ENCODE data around the gene MRPL40.
"Not testable (repeated sequence)": the region's sequence is repeated elsewhere in the genome, so short reads cannot be mapped to it uniquely, and the experiment has no call there.

The MRPL40 gene

DNA sequence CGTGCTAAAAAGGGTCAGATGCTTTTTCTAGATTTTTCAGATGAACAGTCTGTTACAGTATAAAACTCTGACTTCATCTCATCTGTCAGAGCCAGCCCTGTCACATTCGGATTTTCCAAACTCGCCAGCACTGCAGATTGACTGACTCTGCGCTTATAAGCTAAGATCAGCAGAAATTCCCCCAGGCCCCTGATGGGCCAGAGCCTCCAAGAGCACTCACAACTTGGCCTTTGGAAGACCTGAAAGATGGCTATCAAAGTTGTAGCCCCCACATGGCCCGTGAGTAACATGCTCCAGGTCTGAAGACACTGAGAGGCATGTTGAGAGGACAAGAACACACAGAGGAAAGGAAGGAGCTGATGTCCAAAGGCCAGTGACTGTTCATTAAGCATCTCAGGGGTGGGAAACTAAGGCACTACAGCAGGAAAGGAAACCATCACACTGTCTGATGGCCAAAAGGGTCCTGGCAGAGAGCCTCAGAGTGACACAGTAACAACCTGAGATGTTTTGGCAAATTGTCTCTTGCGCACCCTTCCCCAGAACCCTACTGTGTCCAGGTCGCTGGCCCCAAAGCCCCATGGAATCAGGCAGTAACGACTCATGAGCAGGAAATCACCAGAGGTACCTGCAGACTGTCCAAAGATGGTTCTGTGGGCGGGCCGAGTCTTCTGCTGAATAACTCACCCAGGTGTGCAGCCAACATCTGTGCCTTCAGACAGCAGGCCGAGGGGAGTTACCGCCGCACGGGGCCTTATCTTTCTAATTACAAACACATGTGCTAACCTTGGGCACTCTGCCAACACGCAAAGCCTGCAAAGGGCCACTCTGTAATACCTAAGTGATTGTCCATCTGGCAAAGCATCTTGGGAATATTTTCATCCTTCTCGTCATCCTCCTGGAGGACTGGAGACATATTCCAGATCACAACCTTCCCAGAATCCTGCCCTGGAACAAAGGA lies 24.4 kb upstream of the MRPL40 start:
- no peak for DNase-seq

DNA sequence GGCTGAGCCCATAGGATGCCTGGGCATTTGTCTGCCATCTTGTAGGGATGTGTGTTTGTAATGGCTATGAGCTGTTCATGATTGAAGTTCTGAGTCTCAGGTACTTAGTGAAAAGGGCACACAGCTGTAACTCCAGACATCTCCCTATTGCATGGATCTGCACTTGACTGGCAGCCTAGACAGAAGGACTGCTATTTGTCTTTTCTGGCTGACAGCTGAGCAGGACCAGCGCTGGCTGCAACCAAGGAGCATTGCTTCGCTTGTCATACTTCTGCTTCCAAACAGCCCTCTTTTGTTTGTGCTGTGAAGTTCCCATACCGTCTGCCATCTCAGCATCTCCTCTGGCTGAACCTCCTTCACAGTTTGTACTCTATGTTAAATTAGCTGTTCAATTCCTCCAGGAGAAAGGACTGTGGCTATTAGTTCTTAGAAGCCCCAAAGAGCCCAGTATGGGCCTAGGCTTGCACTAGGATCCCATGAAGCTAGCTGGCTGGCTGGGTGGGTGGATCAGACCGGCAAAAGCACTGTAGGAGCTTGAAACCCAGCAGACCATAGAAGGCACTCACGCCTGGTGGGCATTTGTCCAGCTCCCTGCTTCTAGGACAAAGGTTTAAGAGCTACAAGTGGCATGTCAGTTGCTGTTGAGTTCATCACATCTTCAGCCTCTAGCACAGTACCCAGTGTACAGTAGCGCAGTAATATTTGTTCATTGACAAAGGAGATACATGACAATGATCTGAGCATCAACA lies 21.2 kb upstream of the MRPL40 start:
- DNase-seq: no peak

DNA sequence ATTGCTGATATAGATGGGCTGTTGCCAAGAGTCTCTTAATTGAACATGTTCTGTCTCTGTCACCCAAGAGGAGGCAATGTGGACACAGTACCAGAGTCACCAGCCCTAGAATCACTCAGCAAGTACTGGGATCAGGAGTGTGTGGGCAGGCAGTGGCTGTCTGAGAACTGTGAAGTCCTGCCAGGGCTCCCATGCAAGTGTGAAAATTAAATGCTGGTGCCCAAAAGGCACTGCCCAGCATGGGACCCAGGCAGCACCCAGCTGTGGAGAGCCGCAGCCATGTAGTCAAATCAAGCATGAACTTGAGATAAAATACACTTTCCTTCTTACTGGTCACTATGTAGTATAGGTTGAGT lies 20.7 kb upstream of the MRPL40 start:
- DNase-seq: no peak

DNA sequence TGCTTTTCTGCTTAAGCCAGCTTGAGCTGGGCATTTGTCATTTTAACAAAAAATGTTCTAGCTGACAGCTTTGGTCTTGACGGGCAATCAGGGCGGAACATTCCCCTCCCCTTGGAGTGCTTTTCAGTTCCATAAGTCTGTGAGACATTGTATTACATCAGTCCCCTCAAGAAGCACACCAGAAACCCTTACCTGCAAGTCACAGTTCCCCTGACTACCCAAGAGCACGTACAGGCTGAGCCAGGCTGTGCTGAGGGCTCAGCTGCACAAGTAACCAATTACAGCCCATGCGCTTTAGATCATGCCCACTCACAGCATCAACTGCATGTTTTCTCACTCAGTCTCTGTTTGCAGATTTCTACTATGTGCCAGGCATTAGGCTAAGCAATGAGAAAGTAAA lies 19.9 kb upstream of the MRPL40 start:
- no peak for DNase-seq

DNA sequence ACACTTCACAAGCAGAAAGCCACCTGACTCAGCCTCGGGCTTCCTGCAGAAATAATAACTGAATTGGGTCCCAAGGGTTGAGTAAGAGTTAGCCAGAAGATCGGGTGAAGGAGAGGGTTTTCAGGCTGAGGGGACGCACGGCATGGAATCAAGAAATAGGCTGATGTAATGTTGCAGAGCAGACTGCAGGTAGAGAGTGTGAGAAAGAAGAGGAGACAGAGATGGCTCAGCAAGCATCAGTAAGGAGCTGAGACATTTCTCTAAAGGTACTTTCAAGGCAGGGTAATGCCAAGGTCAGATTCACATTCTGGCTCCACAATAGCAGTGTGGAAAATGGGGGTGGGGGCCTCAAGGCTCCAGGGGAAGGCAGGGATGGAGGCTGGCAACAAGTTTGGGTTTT lies 19.4 kb upstream of the MRPL40 start:
- no peak for DNase-seq

DNA sequence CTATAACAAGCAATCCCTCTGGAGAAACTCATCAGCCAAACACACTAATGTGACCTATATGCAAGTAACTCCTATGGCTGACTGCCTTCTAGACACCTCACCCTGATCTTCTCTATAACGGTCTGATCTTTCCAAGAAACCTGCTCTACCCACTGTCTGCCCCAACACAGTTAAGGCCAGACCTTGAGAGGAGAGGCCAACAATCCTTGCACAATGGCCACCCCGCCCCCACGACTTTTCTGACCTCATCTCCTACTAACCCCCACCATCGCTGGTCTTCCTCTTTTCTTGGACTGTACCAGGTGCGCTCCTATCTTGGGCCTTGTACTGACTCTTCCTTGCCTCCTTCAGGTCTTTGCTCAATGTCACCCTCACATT lies 13.3 kb upstream of the MRPL40 start:
- no peak for DNase-seq

DNA sequence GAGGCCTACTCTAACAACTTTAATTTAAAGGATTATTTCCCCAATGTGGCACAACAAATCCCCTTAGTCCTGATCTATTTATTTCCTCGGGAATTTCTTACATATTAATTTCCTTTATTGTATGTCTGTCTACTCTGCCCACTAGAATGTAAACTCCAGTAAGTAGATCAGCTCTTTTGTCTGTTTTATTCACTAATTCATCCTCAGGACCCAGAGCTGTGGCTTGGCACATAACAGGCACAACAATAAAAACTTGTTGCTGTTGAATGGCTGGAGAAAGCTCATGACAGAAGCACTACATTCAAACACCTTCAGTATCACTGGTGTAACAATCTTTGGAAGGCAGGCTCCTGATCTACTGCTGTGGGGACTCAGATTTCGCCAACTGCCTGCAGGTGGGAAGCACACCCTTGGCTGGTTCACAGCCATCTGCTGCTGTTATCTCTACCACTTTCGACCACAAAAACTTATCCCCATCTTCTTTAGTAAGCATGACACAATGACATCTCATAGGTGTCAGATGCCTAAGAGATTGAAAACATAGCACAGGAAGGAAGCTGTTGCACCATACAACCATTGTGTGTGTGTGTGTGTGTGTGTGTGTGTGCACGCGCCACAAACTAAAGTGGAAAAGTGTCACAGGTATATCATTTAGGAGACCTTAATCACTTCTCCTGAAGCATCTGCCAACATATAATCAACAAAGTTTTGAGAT lies 12.7 kb upstream of the MRPL40 start:
- DNase-seq: peak; percentile 73

DNA sequence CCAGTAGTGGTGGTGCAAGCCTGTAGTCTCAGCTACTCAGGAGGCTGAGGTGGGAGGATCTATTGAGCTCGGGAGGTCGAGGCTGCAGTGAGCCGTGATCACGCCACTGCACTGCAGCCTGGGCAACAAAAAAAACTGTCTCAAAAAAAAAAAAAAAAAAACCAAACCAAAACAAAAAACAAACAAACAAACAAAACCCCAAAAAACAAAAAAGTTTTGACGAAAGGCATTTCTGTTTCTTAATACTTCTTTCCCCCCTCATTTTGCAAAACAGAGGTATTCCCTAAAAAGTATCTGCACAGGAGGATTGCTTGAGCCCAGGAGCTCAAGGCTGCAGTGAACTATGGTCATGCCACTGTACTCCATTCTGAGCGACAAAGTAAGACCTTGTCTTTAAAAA lies 12.0 kb upstream of the MRPL40 start:
- DNase-seq: no peak

DNA sequence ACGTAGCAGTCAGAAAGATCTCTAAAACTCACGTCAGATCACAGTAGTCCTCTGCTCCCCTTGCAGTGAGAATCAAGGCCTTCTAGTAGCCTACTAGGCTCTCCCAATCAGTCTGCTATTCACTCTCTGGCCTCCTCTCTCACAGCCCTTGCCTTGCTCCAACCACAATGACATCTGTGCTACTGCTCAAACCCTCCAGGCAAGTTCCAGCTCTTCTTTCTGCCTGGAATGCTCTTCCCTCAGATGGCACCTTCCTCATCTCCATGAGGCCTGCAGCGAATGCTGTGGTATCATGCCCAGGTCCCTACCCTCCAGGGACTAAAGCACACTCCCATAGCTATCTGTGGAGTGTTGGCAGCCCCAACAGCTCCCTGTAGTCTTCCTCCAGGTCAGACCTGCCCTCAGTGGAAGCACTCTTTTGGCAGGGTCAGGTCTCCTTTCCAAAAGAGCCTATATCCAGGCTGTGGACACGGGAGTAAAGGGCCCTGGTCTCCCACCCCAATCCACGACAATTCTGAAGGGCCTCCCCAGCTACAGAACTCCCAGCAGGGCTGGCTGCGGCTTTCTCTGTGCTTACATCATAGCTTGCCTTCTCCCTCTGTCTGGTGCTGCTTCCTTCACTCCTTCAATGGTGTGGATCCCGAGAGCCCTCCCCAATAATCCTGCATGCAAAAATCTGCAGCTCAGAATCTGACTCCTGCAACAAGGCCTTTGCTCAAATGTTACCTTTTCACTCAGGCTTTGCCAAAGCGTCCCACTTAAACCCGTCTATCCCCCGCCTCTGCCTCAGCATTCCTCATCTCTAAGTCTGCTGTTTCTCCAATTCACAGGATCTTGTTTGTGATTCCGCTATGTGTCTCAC lies 9.7 kb upstream of the MRPL40 start:
- no peak for DNase-seq

DNA sequence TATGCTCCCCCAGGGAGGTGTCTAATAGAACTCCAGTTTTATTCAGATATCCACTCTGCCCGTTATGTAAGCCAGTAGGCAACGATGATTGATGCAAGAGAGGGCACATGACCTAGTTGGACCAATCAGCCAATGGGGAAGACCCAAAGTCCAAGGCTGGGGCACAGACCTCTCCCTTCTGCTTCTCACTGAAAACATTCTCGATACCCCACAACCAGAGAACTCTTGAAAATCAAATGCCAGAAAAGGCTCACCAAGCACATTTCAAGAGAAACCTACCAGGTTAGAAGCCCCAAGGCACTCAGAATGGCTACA lies 8.2 kb upstream of the MRPL40 start:
- DNase-seq: no peak

DNA sequence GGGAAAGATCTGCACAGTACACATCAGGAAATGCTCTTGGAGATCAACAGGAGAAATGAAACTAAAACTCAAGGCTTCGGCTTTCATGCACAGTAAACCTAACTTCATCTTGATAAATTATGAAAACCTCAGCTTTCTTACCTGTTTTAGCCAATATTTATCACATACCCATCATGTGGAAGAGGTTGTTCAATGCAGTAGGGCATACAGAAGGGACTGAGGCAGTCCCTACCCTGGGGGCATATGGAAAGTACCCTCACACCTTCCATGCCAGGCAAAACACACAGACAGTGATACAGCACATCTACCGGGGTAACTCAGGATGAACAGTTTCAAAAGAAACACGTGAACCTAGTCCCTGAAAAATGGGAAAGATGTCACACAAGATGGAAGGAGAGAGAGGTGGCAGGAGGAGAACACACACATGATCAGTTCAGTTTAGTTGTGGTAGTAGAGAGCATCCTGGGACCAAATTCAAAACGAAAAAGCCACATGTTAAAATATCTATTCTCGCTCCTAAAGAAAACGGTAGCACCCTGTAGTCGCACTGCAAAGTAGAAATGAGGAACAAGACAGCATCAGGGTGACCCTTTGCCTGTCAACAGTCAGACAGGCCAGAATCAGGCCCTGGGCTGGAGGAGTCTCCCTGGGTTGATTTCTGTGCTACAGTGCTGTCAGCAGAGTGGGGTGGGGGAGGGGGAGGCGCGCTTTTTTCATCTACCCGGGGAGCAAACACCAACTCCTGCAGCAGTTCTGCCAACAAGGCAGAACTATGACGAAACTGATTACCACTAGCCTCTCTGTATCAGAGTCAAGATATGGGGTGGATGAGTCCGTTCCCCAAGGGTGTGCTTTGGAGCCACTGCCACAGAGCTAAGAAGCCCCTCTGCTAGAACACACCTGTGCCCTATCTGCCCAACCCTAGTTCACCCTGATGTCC lies 2.1 kb upstream of the MRPL40 start:
- DNase-seq: peak; percentile 48

DNA sequence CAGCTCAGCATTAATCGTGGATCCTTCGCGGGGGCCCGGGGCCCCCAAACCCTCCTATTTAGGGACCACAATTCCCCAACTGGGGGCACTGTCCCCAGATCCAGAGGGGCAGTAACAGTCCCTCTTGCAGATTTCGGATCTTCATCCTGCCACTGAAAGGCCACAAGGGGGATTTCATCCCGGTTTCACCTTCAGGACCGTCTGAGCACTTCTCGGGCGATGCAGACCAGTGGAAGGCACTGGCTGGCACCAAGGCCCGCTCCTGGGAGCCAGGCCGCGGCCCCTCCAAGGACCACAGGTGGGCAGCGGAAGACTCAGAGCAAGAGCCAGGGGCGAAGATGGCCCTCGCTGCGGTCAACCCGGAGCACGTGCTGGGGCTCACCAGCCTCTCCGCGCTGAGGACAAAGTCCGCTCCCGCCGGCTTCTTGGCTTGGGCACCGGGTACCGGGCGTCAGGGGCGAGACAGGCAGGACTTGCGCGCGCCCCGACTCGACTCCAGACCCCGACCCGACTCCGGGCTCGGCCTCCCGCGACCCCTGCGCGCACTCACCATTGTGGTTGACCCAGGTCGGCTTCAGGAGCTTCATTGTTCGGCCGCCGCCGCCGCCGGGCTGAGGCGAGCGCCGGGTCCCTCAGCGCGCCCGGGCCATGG lies 1.3 kb upstream of the MRPL40 start:
- DNase-seq: peak; percentile 13

DNA sequence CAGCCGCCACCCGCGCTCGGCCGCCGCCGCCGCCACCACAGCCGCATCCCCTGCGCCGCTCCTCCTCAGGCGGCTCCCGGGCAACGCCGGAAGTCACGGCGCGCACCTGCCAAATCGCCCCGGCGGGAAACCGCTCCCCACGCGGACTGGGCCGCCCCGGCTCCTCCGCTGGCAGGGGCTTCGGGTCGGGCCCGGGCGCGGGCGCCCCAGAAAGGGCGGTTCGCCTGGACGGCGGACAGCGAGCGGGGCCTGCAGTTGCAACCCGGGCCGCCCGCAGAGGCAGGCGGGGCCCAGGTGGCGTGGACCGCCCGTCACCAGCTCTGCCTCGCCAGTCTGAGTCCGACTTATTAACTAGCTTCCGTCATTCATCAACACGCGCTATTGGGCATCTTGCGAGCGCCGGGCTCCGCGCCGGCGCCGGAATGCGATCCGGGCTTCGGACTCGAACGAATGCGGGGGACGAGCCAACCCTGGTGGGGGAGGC lies 654 bp upstream of the MRPL40 start, which contains the start of gene HIRA:
TSS of gene HIRA (minus strand) at position 85 of the 484 bp plus-strand sequence. CDS start 257 bp downstream, outside the sequence.
- DNase-seq: peak; percentile 88

DNA sequence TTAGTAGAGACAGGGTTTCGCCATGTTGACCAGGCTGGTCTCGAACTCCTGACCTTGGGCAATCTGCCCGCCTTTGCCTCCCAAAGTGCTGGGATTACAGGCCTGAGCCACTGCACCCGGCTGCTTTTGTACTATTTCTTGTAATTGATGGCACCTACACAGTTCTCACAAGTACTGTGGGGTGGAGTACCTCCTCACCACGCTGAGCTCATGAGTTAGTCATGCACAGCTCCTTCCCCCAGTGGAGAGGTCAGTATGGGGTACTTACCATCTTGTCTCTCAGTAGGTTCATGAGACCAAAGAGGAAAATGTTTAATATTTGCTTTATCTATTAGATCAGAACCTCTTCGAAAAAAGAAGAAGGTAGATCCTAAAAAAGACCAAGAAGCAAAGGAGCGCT lies 2.1 kb downstream of the MRPL40 start:
- DNase-seq: no peak

DNA sequence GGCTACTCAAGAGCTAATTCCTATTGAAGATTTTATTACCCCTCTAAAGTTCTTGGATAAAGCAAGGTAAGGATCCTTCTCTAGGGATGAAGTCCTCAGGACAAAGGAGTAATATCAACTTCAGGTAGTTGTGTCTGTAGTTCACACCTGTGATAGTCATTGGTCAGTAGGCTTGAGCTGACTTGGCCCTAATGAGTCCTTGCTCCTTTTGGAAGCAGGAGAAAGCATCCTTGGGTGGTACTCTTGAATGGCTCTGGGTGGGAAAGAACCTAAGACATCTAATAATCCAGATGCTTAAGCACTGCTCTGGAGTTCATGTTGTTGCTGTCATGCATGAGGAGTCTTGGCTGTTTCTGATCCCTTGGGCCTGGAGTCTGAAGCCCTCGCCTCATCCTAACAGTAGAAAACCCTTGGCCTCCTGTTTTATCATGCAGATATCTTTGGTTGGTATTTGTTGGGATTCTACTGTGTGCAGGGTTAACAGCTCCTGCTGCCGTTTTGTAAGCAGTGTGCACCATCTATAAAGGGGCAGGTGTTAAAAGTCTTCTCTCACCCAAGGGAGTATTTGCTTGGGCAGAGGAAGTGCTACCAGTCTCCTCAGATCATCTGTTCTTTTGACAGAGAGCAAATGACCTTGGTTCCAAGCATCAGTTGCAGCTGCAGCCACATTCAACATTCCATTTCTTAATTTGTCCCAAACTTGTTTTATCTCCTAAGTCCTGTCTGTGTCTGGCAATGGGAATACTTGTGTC lies 2.7 kb downstream of the MRPL40 start:
- DNase-seq: no peak

DNA sequence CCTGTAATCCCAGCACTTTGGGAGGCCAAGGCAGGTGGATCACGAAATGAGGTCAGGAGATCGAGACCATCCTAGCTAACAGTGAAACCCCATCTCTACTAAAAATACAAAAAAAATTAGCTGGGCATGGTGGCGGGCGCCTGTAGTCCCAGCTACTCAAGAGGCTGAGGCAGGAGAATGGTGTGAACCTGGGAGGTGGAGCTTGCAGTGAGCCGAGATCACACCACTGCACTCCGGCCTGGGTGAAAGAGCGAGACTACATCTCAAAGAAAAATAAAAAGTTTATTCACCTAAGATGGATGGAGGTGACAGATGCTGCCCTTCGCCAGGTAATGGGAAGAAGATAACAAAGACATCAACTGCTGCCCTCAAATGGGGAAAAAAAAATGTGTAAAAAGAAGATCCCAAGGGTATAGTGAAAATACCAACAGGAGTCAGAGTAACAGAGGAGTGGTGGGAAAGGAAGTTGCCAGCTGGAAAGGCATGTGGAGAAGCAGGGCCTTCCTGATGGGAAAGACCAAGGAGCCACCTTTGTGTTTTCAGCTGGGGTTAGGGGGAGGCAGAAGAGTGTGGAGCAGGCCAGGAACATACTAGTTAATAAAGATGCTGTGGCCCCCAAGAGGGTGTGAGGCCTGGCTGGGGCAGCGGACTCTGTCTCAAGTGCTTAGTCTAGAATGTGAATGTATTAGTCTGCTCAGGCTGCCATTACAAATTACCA lies 4.3 kb downstream of the MRPL40 start:
- DNase-seq: not testable (repeated sequence)

DNA sequence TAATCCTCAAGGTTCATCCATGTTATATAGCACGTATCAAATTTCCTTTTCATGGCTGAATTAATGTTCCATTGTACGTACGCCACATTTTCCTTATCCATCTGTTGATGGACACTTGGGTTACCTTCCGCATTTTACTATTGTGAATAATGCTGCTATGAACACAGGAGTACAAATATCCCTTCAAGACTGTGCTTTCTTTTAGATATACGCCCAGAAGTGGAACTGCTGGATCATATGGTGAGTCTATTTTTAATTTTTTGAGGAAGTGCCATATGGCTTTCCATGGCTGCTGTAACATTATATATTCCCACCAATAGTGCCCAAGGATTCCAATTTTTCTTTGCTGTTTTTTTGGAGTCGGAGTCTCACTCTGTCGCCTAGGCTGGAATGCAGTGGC lies 6.0 kb downstream of the MRPL40 start:
- DNase-seq: no peak

DNA sequence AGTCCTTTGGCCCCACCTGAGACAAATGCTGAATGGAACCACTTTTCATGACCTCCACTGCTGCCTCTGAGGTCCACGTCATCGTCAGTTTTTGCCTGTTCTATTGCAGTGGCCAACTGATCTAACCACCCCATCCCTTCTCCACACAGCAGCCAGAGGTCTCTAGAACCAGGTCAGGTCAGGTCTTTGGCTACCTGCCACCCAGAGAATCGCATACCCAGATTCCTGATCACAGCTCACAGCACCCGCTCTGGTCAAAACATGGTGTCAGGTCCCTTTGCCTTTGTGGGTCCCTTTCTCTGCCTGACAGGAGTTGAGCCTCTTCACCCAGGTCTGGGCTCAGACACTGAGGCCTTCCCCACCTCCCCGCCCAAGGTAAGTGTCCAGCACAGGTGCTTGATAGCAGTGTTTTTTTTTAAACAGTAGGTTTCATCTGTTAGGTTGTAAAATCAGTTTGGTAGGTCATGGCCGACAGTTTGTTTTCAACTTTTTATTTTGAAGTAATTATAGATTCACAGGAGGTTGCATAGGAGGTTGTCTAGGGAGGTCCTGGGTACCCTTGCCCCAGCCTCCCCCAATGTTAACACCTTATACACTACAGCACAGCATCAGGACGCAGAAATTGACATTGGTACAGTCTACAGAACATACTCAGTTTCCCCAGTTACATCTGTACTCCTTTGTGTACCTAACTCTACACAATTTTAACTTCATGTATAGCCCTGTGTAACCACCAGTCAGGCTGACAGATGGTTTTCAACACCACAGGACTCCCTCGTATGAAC lies 8.3 kb downstream of the MRPL40 start:
- no peak for DNase-seq
